K562 (cell line): ENCODE results near the gene CD300LD. TPM values are rescaled to one million over a fixed set of nuclear protein-coding genes. Genes with fewer than 3 reads are reported as not detected.

Experiments used
- SOX6 ChIP-seq: fragments of 450-650 bp; IDR thresholded peaks from 2 replicates; pipeline ENCODE4 v1.6.1; 2014; ENCODE audit warnings: mild to moderate bottlenecking
- polyA plus RNA-seq, 8 experiments: library from polyadenylated mRNA; depleted of rRNA in 4 of 8; stranded (reverse) in 5 of 8; unstranded in 3 of 8; fragments of >200 nt; fragmentation: Nextera tagmentation in 2 of 8; fragmentation: Illumina TruSeq in 1 of 8; extraction: Ambion mirVana in 2 of 8; extraction: Trizol in 1 of 8; gene quantifications; 2 replicates each; pipeline versions ENCODE4 v1.2.1 to v1.2.3, GENCODE V29; 2011 to 2014; ENCODE audit warnings: inconsistent platforms in 1 of 8, missing spikeins in 1 of 8
- total RNA-seq, 7 experiments: library from RNA; depleted of rRNA in 6 of 7; stranded (reverse); fragments of >200 nt in 6 of 7; fragmentation: Illumina TruSeq in 2 of 7; extraction: Trizol in 2 of 7; gene quantifications; 2 replicates each; pipeline versions ENCODE4 v1.2.1 to v1.2.3, GENCODE V29; 2011 to 2021; ENCODE audit warnings: low replicate concordance in 1 of 7
- TF ChIP-seq, protein P1 (sequence below): fragments of 450-650 bp; IDR thresholded peaks from 2 replicates; pipeline ENCODE4 v1.6.1; 2016; ENCODE audit warnings: mild to moderate bottlenecking, moderate library complexity

The CD300LD gene
- total and polyA plus RNA-seq, 9 of the 15 experiments (the other 6 are each of a cell fraction or from before 2014, with no cell fraction given) = not detected

DNA sequence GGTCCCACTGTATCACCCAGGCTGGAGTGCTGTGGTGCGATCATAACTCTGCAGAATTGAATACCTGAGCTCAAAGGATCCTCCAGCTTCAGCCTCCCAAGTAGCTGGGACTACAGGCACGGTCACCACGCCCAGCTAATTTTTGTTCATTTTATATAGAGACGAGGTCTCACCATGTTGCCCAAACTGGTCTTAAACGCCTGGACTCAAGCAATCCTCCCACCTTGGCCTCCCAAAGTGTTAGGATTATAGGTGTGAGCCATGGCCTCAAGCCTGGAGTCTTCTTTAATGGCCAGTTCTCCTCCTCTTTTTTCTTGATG, 61.3 kb downstream of the CD300LD start (continued):
- no peak for TF ChIP-seq SOX6
- TF ChIP-seq, protein P1, sequence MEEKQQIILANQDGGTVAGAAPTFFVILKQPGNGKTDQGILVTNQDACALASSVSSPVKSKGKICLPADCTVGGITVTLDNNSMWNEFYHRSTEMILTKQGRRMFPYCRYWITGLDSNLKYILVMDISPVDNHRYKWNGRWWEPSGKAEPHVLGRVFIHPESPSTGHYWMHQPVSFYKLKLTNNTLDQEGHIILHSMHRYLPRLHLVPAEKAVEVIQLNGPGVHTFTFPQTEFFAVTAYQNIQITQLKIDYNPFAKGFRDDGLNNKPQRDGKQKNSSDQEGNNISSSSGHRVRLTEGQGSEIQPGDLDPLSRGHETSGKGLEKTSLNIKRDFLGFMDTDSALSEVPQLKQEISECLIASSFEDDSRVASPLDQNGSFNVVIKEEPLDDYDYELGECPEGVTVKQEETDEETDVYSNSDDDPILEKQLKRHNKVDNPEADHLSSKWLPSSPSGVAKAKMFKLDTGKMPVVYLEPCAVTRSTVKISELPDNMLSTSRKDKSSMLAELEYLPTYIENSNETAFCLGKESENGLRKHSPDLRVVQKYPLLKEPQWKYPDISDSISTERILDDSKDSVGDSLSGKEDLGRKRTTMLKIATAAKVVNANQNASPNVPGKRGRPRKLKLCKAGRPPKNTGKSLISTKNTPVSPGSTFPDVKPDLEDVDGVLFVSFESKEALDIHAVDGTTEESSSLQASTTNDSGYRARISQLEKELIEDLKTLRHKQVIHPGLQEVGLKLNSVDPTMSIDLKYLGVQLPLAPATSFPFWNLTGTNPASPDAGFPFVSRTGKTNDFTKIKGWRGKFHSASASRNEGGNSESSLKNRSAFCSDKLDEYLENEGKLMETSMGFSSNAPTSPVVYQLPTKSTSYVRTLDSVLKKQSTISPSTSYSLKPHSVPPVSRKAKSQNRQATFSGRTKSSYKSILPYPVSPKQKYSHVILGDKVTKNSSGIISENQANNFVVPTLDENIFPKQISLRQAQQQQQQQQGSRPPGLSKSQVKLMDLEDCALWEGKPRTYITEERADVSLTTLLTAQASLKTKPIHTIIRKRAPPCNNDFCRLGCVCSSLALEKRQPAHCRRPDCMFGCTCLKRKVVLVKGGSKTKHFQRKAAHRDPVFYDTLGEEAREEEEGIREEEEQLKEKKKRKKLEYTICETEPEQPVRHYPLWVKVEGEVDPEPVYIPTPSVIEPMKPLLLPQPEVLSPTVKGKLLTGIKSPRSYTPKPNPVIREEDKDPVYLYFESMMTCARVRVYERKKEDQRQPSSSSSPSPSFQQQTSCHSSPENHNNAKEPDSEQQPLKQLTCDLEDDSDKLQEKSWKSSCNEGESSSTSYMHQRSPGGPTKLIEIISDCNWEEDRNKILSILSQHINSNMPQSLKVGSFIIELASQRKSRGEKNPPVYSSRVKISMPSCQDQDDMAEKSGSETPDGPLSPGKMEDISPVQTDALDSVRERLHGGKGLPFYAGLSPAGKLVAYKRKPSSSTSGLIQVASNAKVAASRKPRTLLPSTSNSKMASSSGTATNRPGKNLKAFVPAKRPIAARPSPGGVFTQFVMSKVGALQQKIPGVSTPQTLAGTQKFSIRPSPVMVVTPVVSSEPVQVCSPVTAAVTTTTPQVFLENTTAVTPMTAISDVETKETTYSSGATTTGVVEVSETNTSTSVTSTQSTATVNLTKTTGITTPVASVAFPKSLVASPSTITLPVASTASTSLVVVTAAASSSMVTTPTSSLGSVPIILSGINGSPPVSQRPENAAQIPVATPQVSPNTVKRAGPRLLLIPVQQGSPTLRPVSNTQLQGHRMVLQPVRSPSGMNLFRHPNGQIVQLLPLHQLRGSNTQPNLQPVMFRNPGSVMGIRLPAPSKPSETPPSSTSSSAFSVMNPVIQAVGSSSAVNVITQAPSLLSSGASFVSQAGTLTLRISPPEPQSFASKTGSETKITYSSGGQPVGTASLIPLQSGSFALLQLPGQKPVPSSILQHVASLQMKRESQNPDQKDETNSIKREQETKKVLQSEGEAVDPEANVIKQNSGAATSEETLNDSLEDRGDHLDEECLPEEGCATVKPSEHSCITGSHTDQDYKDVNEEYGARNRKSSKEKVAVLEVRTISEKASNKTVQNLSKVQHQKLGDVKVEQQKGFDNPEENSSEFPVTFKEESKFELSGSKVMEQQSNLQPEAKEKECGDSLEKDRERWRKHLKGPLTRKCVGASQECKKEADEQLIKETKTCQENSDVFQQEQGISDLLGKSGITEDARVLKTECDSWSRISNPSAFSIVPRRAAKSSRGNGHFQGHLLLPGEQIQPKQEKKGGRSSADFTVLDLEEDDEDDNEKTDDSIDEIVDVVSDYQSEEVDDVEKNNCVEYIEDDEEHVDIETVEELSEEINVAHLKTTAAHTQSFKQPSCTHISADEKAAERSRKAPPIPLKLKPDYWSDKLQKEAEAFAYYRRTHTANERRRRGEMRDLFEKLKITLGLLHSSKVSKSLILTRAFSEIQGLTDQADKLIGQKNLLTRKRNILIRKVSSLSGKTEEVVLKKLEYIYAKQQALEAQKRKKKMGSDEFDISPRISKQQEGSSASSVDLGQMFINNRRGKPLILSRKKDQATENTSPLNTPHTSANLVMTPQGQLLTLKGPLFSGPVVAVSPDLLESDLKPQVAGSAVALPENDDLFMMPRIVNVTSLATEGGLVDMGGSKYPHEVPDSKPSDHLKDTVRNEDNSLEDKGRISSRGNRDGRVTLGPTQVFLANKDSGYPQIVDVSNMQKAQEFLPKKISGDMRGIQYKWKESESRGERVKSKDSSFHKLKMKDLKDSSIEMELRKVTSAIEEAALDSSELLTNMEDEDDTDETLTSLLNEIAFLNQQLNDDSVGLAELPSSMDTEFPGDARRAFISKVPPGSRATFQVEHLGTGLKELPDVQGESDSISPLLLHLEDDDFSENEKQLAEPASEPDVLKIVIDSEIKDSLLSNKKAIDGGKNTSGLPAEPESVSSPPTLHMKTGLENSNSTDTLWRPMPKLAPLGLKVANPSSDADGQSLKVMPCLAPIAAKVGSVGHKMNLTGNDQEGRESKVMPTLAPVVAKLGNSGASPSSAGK = no peak

Other genes starting within 250 kb of the CD300LD start
Only the 7 nearest of the 12 such genes appear.
- 0.23 and 0.49 TPM in 2 replicates for gene CD300A, start 125.6 kb downstream of the CD300LD start, total RNA-seq (2014; rRNA removed)
- gene CD300A, start 125.6 kb downstream of the CD300LD start, total RNA-seq (2014; rRNA removed; fragmentation: Illumina TruSeq; extraction: Trizol) = 0.22 and 0.29 TPM in 2 replicates
- gene CD300A, start 125.6 kb downstream of the CD300LD start, total RNA-seq (2015; rRNA removed; fragmentation: Illumina TruSeq; extraction: Trizol) = 0.76 and 0.79 TPM in 2 replicates
- 0.36 and 0.44 TPM in 2 replicates for gene CD300A, start 125.6 kb downstream of the CD300LD start, total RNA-seq (2021)
- gene CD300A, start 125.6 kb downstream of the CD300LD start, polyA plus RNA-seq (2011; rRNA removed) = 1.7 and 19.7 TPM in 2 replicates
- 0.39 and 0.50 TPM in 2 replicates for gene CD300A, start 125.6 kb downstream of the CD300LD start, polyA plus RNA-seq (2014; fragmentation: Illumina TruSeq; extraction: Trizol)
- gene CD300A, start 125.6 kb downstream of the CD300LD start, polyA plus RNA-seq (2014; fragmentation: Nextera tagmentation; extraction: Ambion mirVana) = under 1 TPM in 1 of 2 experiments, not detected in 1; 0.21 TPM
- 0.26 and 0.50 TPM in 2 replicates for gene CD300A, start 125.6 kb downstream of the CD300LD start, polyA plus RNA-seq (2014; rRNA removed)
- not detected in 2 replicates for gene CD300LB, start 60.8 kb downstream of the CD300LD start, total RNA-seq (2014; rRNA removed)
- not detected in 2 replicates for gene CD300LB, start 60.8 kb downstream of the CD300LD start, total RNA-seq (2014; rRNA removed; fragmentation: Illumina TruSeq; extraction: Trizol)
- not detected in 2 replicates for gene CD300LB, start 60.8 kb downstream of the CD300LD start, total RNA-seq (2015; rRNA removed; fragmentation: Illumina TruSeq; extraction: Trizol)
- gene CD300LB, start 60.8 kb downstream of the CD300LD start, total RNA-seq (2021) = not detected in 2 replicates
- not detected in 2 replicates for gene CD300LB, start 60.8 kb downstream of the CD300LD start, polyA plus RNA-seq (2011; rRNA removed)
- not detected in 2 replicates for gene CD300LB, start 60.8 kb downstream of the CD300LD start, polyA plus RNA-seq (2014; fragmentation: Illumina TruSeq; extraction: Trizol)
- not detected for gene CD300LB, start 60.8 kb downstream of the CD300LD start, polyA plus RNA-seq (2014; fragmentation: Nextera tagmentation; extraction: Ambion mirVana)
- gene CD300LB, start 60.8 kb downstream of the CD300LD start, polyA plus RNA-seq (2014; rRNA removed) = not detected in 2 replicates
- not detected in 2 replicates for gene CD300C, start 46.2 kb downstream of the CD300LD start, total RNA-seq (2014; rRNA removed)
- gene CD300C, start 46.2 kb downstream of the CD300LD start, total RNA-seq (2014; rRNA removed; fragmentation: Illumina TruSeq; extraction: Trizol) = not detected in 2 replicates
- gene CD300C, start 46.2 kb downstream of the CD300LD start, total RNA-seq (2015; rRNA removed; fragmentation: Illumina TruSeq; extraction: Trizol) = 0.23 TPM in 1 of 2 replicates, not detected in the other
- not detected in 2 replicates for gene CD300C, start 46.2 kb downstream of the CD300LD start, total RNA-seq (2021)
- 0.04 TPM in 1 of 2 replicates, not detected in the other for gene CD300C, start 46.2 kb downstream of the CD300LD start, polyA plus RNA-seq (2011; rRNA removed)
- gene CD300C, start 46.2 kb downstream of the CD300LD start, polyA plus RNA-seq (2014; fragmentation: Illumina TruSeq; extraction: Trizol) = 0.07 TPM in 1 of 2 replicates, not detected in the other
- gene CD300C, start 46.2 kb downstream of the CD300LD start, polyA plus RNA-seq (2014; fragmentation: Nextera tagmentation; extraction: Ambion mirVana) = not detected
- 0.16 TPM in 1 of 2 replicates, not detected in the other for gene CD300C, start 46.2 kb downstream of the CD300LD start, polyA plus RNA-seq (2014; rRNA removed)
- gene CD300H, start 24.8 kb downstream of the CD300LD start, total RNA-seq (2014; rRNA removed) = not detected in 2 replicates
- not detected in 2 replicates for gene CD300H, start 24.8 kb downstream of the CD300LD start, total RNA-seq (2014; rRNA removed; fragmentation: Illumina TruSeq; extraction: Trizol)
- gene CD300H, start 24.8 kb downstream of the CD300LD start, total RNA-seq (2015; rRNA removed; fragmentation: Illumina TruSeq; extraction: Trizol) = not detected in 2 replicates
- not detected in 2 replicates for gene CD300H, start 24.8 kb downstream of the CD300LD start, total RNA-seq (2021)
- gene CD300H, start 24.8 kb downstream of the CD300LD start, polyA plus RNA-seq (2011; rRNA removed) = not detected in 2 replicates
- gene CD300H, start 24.8 kb downstream of the CD300LD start, polyA plus RNA-seq (2014; fragmentation: Illumina TruSeq; extraction: Trizol) = not detected in 2 replicates
- gene CD300H, start 24.8 kb downstream of the CD300LD start, polyA plus RNA-seq (2014; fragmentation: Nextera tagmentation; extraction: Ambion mirVana) = not detected
- gene CD300H, start 24.8 kb downstream of the CD300LD start, polyA plus RNA-seq (2014; rRNA removed) = not detected in 2 replicates
- not detected in 2 replicates for gene CD300E, start 31.5 kb upstream of the CD300LD start, total RNA-seq (2014; rRNA removed)
- not detected in 2 replicates for gene CD300E, start 31.5 kb upstream of the CD300LD start, total RNA-seq (2014; rRNA removed; fragmentation: Illumina TruSeq; extraction: Trizol)
- gene CD300E, start 31.5 kb upstream of the CD300LD start, total RNA-seq (2015; rRNA removed; fragmentation: Illumina TruSeq; extraction: Trizol) = not detected in 2 replicates
- not detected in 2 replicates for gene CD300E, start 31.5 kb upstream of the CD300LD start, total RNA-seq (2021)
- gene CD300E, start 31.5 kb upstream of the CD300LD start, polyA plus RNA-seq (2011; rRNA removed) = not detected in 2 replicates
- gene CD300E, start 31.5 kb upstream of the CD300LD start, polyA plus RNA-seq (2014; fragmentation: Illumina TruSeq; extraction: Trizol) = not detected in 2 replicates
- gene CD300E, start 31.5 kb upstream of the CD300LD start, polyA plus RNA-seq (2014; fragmentation: Nextera tagmentation; extraction: Ambion mirVana) = not detected
- not detected in 2 replicates for gene CD300E, start 31.5 kb upstream of the CD300LD start, polyA plus RNA-seq (2014; rRNA removed)
- gene CD300LF, start 120.6 kb upstream of the CD300LD start, total RNA-seq (2014; rRNA removed) = not detected in 2 replicates
- not detected in 2 replicates for gene CD300LF, start 120.6 kb upstream of the CD300LD start, total RNA-seq (2014; rRNA removed; fragmentation: Illumina TruSeq; extraction: Trizol)
- gene CD300LF, start 120.6 kb upstream of the CD300LD start, total RNA-seq (2015; rRNA removed; fragmentation: Illumina TruSeq; extraction: Trizol) = not detected in 2 replicates
- not detected in 2 replicates for gene CD300LF, start 120.6 kb upstream of the CD300LD start, total RNA-seq (2021)
- not detected in 2 replicates for gene CD300LF, start 120.6 kb upstream of the CD300LD start, polyA plus RNA-seq (2011; rRNA removed)
- gene CD300LF, start 120.6 kb upstream of the CD300LD start, polyA plus RNA-seq (2014; fragmentation: Illumina TruSeq; extraction: Trizol) = not detected in 2 replicates
- not detected for gene CD300LF, start 120.6 kb upstream of the CD300LD start, polyA plus RNA-seq (2014; fragmentation: Nextera tagmentation; extraction: Ambion mirVana)
- not detected in 2 replicates for gene CD300LF, start 120.6 kb upstream of the CD300LD start, polyA plus RNA-seq (2014; rRNA removed)
- not detected in 2 replicates for gene RAB37, start 145.0 kb upstream of the CD300LD start, total RNA-seq (2014; rRNA removed)
- gene RAB37, start 145.0 kb upstream of the CD300LD start, total RNA-seq (2014; rRNA removed; fragmentation: Illumina TruSeq; extraction: Trizol) = not detected in 2 replicates
- gene RAB37, start 145.0 kb upstream of the CD300LD start, total RNA-seq (2015; rRNA removed; fragmentation: Illumina TruSeq; extraction: Trizol) = 0.11 and 0.23 TPM in 2 replicates
- 0.27 TPM in 1 of 2 replicates, not detected in the other for gene RAB37, start 145.0 kb upstream of the CD300LD start, total RNA-seq (2021)
- 0.03 and 0.21 TPM in 2 replicates for gene RAB37, start 145.0 kb upstream of the CD300LD start, polyA plus RNA-seq (2011; rRNA removed)
- 0.04 and 0.12 TPM in 2 replicates for gene RAB37, start 145.0 kb upstream of the CD300LD start, polyA plus RNA-seq (2014; fragmentation: Illumina TruSeq; extraction: Trizol)
- gene RAB37, start 145.0 kb upstream of the CD300LD start, polyA plus RNA-seq (2014; fragmentation: Nextera tagmentation; extraction: Ambion mirVana) = under 1 TPM in 1 of 2 experiments, not detected in 1; 0.03 TPM
- not detected in 2 replicates for gene RAB37, start 145.0 kb upstream of the CD300LD start, polyA plus RNA-seq (2014; rRNA removed)